Lower leg skin (tissue), 4 donors: ENCODE results near the gene CDC42SE1. TPM values are rescaled to one million over a fixed set of nuclear protein-coding genes. Genes with fewer than 3 reads are reported as not detected.
A peak's percentile ranks its signal among the peaks of the same experiment; 100 is the strongest.

Experiments
- DNase-seq, 2 donors: peaks; one replicate each; pipeline ENCODE4 v3.0.0-alpha.2; 2019; ENCODE audit warnings: low spot score in 2 of 2
- H3K4me3 ChIP-seq: fragments of 200-600 bp; sonication (generic); 2 replicates; pipeline ENCODE4 v1.5.1; 2017; ENCODE audit warnings: mild to moderate bottlenecking, low read depth; ENCODE audit not compliant: poor library complexity, severe bottlenecking
- CTCF ChIP-seq, 3 donors: fragments of 450-650 bp; IDR thresholded peaks; one replicate each; pipeline ENCODE4 v1.5.1; 2016; ENCODE audit warnings: antibody characterized with exemption in 3 of 3, mild to moderate bottlenecking in 3 of 3, moderate library complexity in 2 of 3
- POLR2A ChIP-seq, 2 donors: fragments of 450-650 bp; IDR thresholded peaks; one replicate each; pipeline ENCODE4 v1.6.1; 2016 to 2017; ENCODE audit warnings: antibody characterized with exemption in 2 of 2, mild to moderate bottlenecking in 1 of 2, moderate library complexity in 1 of 2
- WGBS, 2 donors: methylation state at CpG; one replicate each; pipeline ENCODE4 v1.1.5; 2018; 5-methylcytosine and 5-hydroxymethylcytosine counted together
- intact Hi-C: fragments of 100-400 bp; cut with DNase I; formaldehyde crosslinking; loops from one replicate; pipeline ENCODE4 v1.15.0; 2023; ENCODE audit warnings: low total_unique reads
- total RNA-seq, 4 donors: library from RNA; depleted of rRNA; stranded (reverse); fragments of >200 nt; gene quantifications; one replicate each; pipeline ENCODE4 v1.1.0, GENCODE V29; 2016

CDC42SE1 gene
- total RNA-seq, 4 donors from 2014 or later: 88.8 to 93.5 (median 92.0) TPM

- intact Hi-C loops: no loop called here
- peak in 1 of 2 donors; percentile 32 for DNase-seq
- TF ChIP-seq CTCF (IDR thresholded peaks at IDR 0.05) (no peak), POLR2A (IDR thresholded peaks at IDR 0.05) (no peak)
- WGBS, 2 donors: 75 to 76% methylated on average over 4 of the region's 4 CpGs
- no peak overlapping the region for H3K4me3 ChIP-seq
Observed at GRCh38 chr1:151085953-151086559, 26.6 kb upstream of the CDC42SE1 start.

GRCh38 chr1:151072224-151072623 is 12.8 kb upstream of the CDC42SE1 start:
- intact Hi-C loops: no loop called here

GRCh38 chr1:151070474-151071276 is 11.3 kb upstream of the CDC42SE1 start, which contains the start of gene GABPB2:
GABPB2 (plus strand) TSS chr1:151070761; CDS start chr1:151088190, 17,429 bp downstream.
- H3K4me3 ChIP-seq: peak within 1 kb of the TSS; percentile 78
- intact Hi-C loops: no loop called here
- TF ChIP-seq CTCF (IDR thresholded peaks at IDR 0.05) (peak in 1 of 3 donors; percentile 11), POLR2A (IDR thresholded peaks at IDR 0.05) (no peak)
- WGBS, 2 donors: 1% methylated on average over 47 to 50 of the region's 50 CpGs
- peak; percentile 91 to 98 for DNase-seq

More at GRCh38 chr1:151072224-151072623, 12.8 kb upstream of the CDC42SE1 start:
- TF ChIP-seq CTCF (IDR thresholded peaks at IDR 0.05) (no peak), POLR2A (IDR thresholded peaks at IDR 0.05) (no peak)
- peak in 1 of 2 donors; percentile 83 for DNase-seq
- H3K4me3 ChIP-seq: no peak overlapping the region
- WGBS, 2 donors: 70 to 79% methylated on average over 13 of the region's 13 CpGs

GRCh38 chr1:151069103-151069486 is 9.7 kb upstream of the CDC42SE1 start:
- intact Hi-C loops: no loop called here
- WGBS, 2 donors: 85 to 87% methylated on average over 5 of the region's 5 CpGs
- TF ChIP-seq CTCF (IDR thresholded peaks at IDR 0.05): no peak
- TF ChIP-seq POLR2A (IDR thresholded peaks at IDR 0.05): no peak
- no peak for DNase-seq
- no peak overlapping the region for H3K4me3 ChIP-seq

- DNase-seq: no peak
- H3K4me3 ChIP-seq: no peak overlapping the region
- 87 to 90% methylated on average over 4 of the region's 4 CpGs for WGBS, 2 donors
- no peak for TF ChIP-seq CTCF (IDR thresholded peaks at IDR 0.05)
- no peak for TF ChIP-seq POLR2A (IDR thresholded peaks at IDR 0.05)
- intact Hi-C loops: no loop called here
Observed at GRCh38 chr1:151067185-151067584, 7.8 kb upstream of the CDC42SE1 start.
